MM.1S (cell line): ENCODE data around the gene CDRT15.

Experiments
- CTCF ChIP-seq: fragments of 300-600 bp; sonication (generic); IDR thresholded peaks from 2 replicates; pipeline ENCODE4 v1.5.1; 2016; ENCODE audit warnings: antibody characterized with exemption, low read length, mixed read lengths
- EZH2 ChIP-seq: fragments of 300-600 bp; sonication (generic); optimal IDR thresholded peaks from 2 replicates; pipeline ENCODE3; 2017; ENCODE audit warnings: low read depth, mild to moderate bottlenecking, antibody characterized with exemption, low read length, mixed read lengths

GRCh38 chr17:14212401-14212800, 24.3 kb downstream of the CDRT15 start:
- no peak for TF ChIP-seq CTCF
- no peak for TF ChIP-seq EZH2
